Measurements from ENCODE around the gene TMEM231.
"Not testable (repeated sequence)": the region's sequence is repeated elsewhere in the genome, so short reads cannot be mapped to it uniquely, and the experiment has no call there.

TMEM231 gene

GRCh38 chr16:75519175-75519574 is 36.9 kb downstream of the TMEM231 start:
- in situ Hi-C loops (cut with MboI; ENCODE audit: low pct_unique_long_range_greater_than_20kb, low sequenced_read_pairs, unreplicated experiment): no loop called here
- TF ChIP-seq CTCF (IDR thresholded peaks at IDR 0.05; ENCODE audit: extremely low read depth, insufficient read depth, missing control alignments): no peak
- DNase-seq (ENCODE audit: low spot score): no peak

GRCh38 chr16:75516189-75516966 is 39.7 kb downstream of the TMEM231 start:
- in situ Hi-C loops (cut with MboI; ENCODE audit: low pct_unique_long_range_greater_than_20kb, low sequenced_read_pairs, unreplicated experiment); DNase-seq (ENCODE audit: low spot score): not testable (repeated sequence)

GRCh38 chr16:75514296-75514695 is 41.8 kb downstream of the TMEM231 start:
- no peak for DNase-seq (ENCODE audit: low spot score)
- TF ChIP-seq CTCF (IDR thresholded peaks at IDR 0.05; ENCODE audit: extremely low read depth, insufficient read depth, missing control alignments): no peak
- in situ Hi-C loops (cut with MboI; ENCODE audit: low pct_unique_long_range_greater_than_20kb, low sequenced_read_pairs, unreplicated experiment): no loop called here

GRCh38 chr16:75506574-75506973 is 49.5 kb downstream of the TMEM231 start:
- no peak for TF ChIP-seq CTCF (IDR thresholded peaks at IDR 0.05; ENCODE audit: extremely low read depth, insufficient read depth, missing control alignments)
- in situ Hi-C loops (cut with MboI; ENCODE audit: low pct_unique_long_range_greater_than_20kb, low sequenced_read_pairs, unreplicated experiment): no loop called here
- DNase-seq (ENCODE audit: low spot score): no peak

- DNase-seq (ENCODE audit: low spot score): no peak
- in situ Hi-C loops (cut with MboI; ENCODE audit: low pct_unique_long_range_greater_than_20kb, low sequenced_read_pairs, unreplicated experiment): no loop called here
- no peak for TF ChIP-seq CTCF (IDR thresholded peaks at IDR 0.05; ENCODE audit: extremely low read depth, insufficient read depth, missing control alignments)
Measured at GRCh38 chr16:75506107-75506506, 49.9 kb downstream of the TMEM231 start.

- DNase-seq (ENCODE audit: low spot score): no peak
Measured at GRCh38 chr16:75503801-75504200, 52.3 kb downstream of the TMEM231 start.

More at GRCh38 chr16:75503801-75504200, 52.3 kb downstream of the TMEM231 start:
- no peak for TF ChIP-seq CTCF (IDR thresholded peaks at IDR 0.05; ENCODE audit: extremely low read depth, insufficient read depth, missing control alignments)
- in situ Hi-C loops (cut with MboI; ENCODE audit: low pct_unique_long_range_greater_than_20kb, low sequenced_read_pairs, unreplicated experiment): no loop called here

All from GM13977 (cell line).